Caco-2 (cell line): Measurements from ENCODE around the gene MRPS18A. TPM values are rescaled to one million over a fixed set of nuclear protein-coding genes. Genes with fewer than 3 reads are reported as not detected.

ENCODE experiments used
- BruUV-seq: library from RNA; stranded (reverse); fragments of 400-500 nt; replicated peaks from 2 replicates; lab custom pipeline; 2021; lab: Mats Ljungman, UMichigan
- CTCF ChIA-PET: fragments of 300-600 bp; sonication (Branson Sonifier 250); formaldehyde crosslinking; loops from one replicate; lab custom pipeline; 2022; ENCODE audit warnings: antibody characterized with exemption; lab: Charles Lee
- POLR2A ChIA-PET: fragments of 300-600 bp; sonication (Branson Sonifier 250); formaldehyde crosslinking; loops from one replicate; lab custom pipeline; 2022; ENCODE audit warnings: antibody characterized with exemption; lab: Charles Lee
- DNase-seq, 2 experiments: peaks; one replicate each; pipeline versions ENCODE4 v3.0.0 to v3.0.0-alpha.2; 2020 to 2022
- H3K27me3 ChIP-seq: replicated peaks from 2 replicates; pipeline ENCODE4 v1.6.0; 2011; ENCODE audit warnings: low read length; ENCODE audit not compliant: control insufficient read depth, insufficient read depth
- H3K36me3 ChIP-seq: 2 replicates; pipeline ENCODE4 v1.5.1; 2011; ENCODE audit warnings: low read length; ENCODE audit not compliant: control insufficient read depth, insufficient read depth
- H3K4me1 ChIP-seq: fragments of 250-450 bp; sonication (Bioruptor Pico); 2 replicates; pipeline ENCODE4 v1.5.1; 2020; ENCODE audit warnings: mild to moderate bottlenecking
- H3K4me3 ChIP-seq: 2 replicates; pipeline ENCODE4 v1.5.1; 2011; ENCODE audit warnings: low read depth, mild to moderate bottlenecking, control low read depth, low read length
- H3K9me3 ChIP-seq: fragments of 250-450 bp; sonication (Bioruptor Pico); 2 replicates; pipeline ENCODE4 v1.5.1; 2020; ENCODE audit warnings: mild to moderate bottlenecking, moderate library complexity
- H3K27ac Mint-ChIP-seq: one replicate; pipeline ENCODE4 v1.8.0; 2022; ENCODE audit warnings: mixed read lengths; ENCODE audit not compliant: unreplicated experiment
- H3K27me3 Mint-ChIP-seq: one replicate; pipeline ENCODE4 v1.8.0; 2022; ENCODE audit warnings: mixed read lengths; ENCODE audit not compliant: insufficient read depth, unreplicated experiment
- H3K36me3 Mint-ChIP-seq: one replicate; pipeline ENCODE4 v1.8.0; 2022; ENCODE audit warnings: mild to moderate bottlenecking, mixed read lengths; ENCODE audit not compliant: insufficient read depth, unreplicated experiment
- H3K4me1 Mint-ChIP-seq: one replicate; pipeline ENCODE4 v1.8.0; 2022; ENCODE audit warnings: low read depth, mixed read lengths; ENCODE audit not compliant: unreplicated experiment
- H3K4me3 Mint-ChIP-seq: one replicate; pipeline ENCODE4 v1.8.0; 2022; ENCODE audit warnings: mild to moderate bottlenecking, moderate library complexity, mixed read lengths; ENCODE audit not compliant: unreplicated experiment
- H3K9me3 Mint-ChIP-seq: one replicate; pipeline ENCODE4 v1.8.0; 2022; ENCODE audit warnings: mixed read lengths; ENCODE audit not compliant: unreplicated experiment
- CTCF ChIP-seq, 2 experiments: fragments of 200-600 bp in 1 of 2; IDR thresholded peaks; 1 replicate in 1 of 2; 2 replicates in 1 of 2; pipeline versions ENCODE4 v1.5.1 to v1.8.0; 2011 to 2022; ENCODE audit warnings: antibody characterized with exemption in 1 of 2, control low read depth in 1 of 2, inconsistent platforms in 1 of 2, low read depth in 1 of 2, low read length in 1 of 2, mild to moderate bottlenecking in 1 of 2, moderate library complexity in 1 of 2; ENCODE audit not compliant: insufficient read depth in 1 of 2, severe bottlenecking in 1 of 2, unreplicated experiment in 1 of 2
- intact Hi-C: fragments of 100-400 bp; cut with micrococcal nuclease; formaldehyde crosslinking; loops from one replicate; pipeline ENCODE4 v1.10.0; 2022; ENCODE audit not compliant: unreplicated experiment
- total RNA-seq: library from RNA; stranded (reverse); gene quantifications from 2 replicates; pipeline ENCODE4 v1.2.3, GENCODE V29; 2022

Gene MRPS18A
- total RNA-seq, 1 experiment from 2014 or later, result 66.7 TPM

- CTCF ChIA-PET, result interaction anchor here (1.1 kb wide), 1 partner anchor 383 kb away, joined by 3 read pairs; no protein-coding TSS in a partner anchor
These were observed 8.3 kb upstream of the MRPS18A start for GRCh38 chr6:43695967-43696291.

GRCh38 chr6:43695215-43695966 is 7.8 kb upstream of the MRPS18A start:
- Histone ChIP-seq H3K27me3 (no peaks in the 10 kb centered on the region), H3K4me1 (peaks cover 23% of the 10 kb centered on the region), H3K9me3 (no peaks in the 10 kb centered on the region), H3K36me3 (no peaks in the 10 kb centered on the region), H3K4me3 (no peak overlapping the region)
- peak overlapping the region; percentile 71 for H3K27ac Mint-ChIP-seq
- peaks cover 20% of the 10 kb centered on the region for H3K4me1 Mint-ChIP-seq
- ChIA-PET CTCF (interaction anchor here (1.1 kb wide), 1 partner anchor 384 kb away, joined by 3 read pairs; no protein-coding TSS in a partner anchor), POLR2A (no interaction called here)
- no peak for TF ChIP-seq CTCF (IDR thresholded peaks at IDR 0.05; ENCODE audit: insufficient read depth in 1 of 2, low read depth in 1 of 2, low read length in 1 of 2, severe bottlenecking in 1 of 2, unreplicated experiment in 1 of 2)
- BruUV-seq, result no TSS peak
- H3K9me3 Mint-ChIP-seq, result no peaks in the 10 kb centered on the region
- no peak overlapping the region for H3K4me3 Mint-ChIP-seq
- no peaks in the 10 kb centered on the region for H3K36me3 Mint-ChIP-seq
- DNase-seq, result peak; percentile 68 to 71
- intact Hi-C loops, result no loop called here
- no peaks in the 10 kb centered on the region for H3K27me3 Mint-ChIP-seq

More at GRCh38 chr6:43695967-43696291, 8.3 kb upstream of the MRPS18A start:
- no peak for TF ChIP-seq CTCF (IDR thresholded peaks at IDR 0.05; ENCODE audit: insufficient read depth in 1 of 2, low read depth in 1 of 2, low read length in 1 of 2, severe bottlenecking in 1 of 2, unreplicated experiment in 1 of 2)
- peak overlapping the region; percentile 71 for H3K27ac Mint-ChIP-seq
- H3K4me1 ChIP-seq, result peaks cover 23% of the 10 kb centered on the region
- H3K4me1 Mint-ChIP-seq, result peaks cover 20% of the 10 kb centered on the region
- no peaks in the 10 kb centered on the region for H3K9me3 ChIP-seq
- intact Hi-C loops, result no loop called here
- DNase-seq, result no peak
- H3K36me3 Mint-ChIP-seq, result no peaks in the 10 kb centered on the region
- POLR2A ChIA-PET, result no interaction called here
- H3K9me3 Mint-ChIP-seq, result no peaks in the 10 kb centered on the region
- H3K4me3 Mint-ChIP-seq, result no peak overlapping the region
- H3K27me3 ChIP-seq, result no peaks in the 10 kb centered on the region
- no peaks in the 10 kb centered on the region for H3K27me3 Mint-ChIP-seq
- no TSS peak for BruUV-seq
- H3K36me3 ChIP-seq, result no peaks in the 10 kb centered on the region
- H3K4me3 ChIP-seq, result no peak overlapping the region

GRCh38 chr6:43689421-43689820 is 1.8 kb upstream of the MRPS18A start:
- CTCF ChIA-PET, result no interaction called here
- no peak overlapping the region for H3K27ac Mint-ChIP-seq
- H3K9me3 Mint-ChIP-seq, result no peaks in the 10 kb centered on the region
- no peak for DNase-seq
- intact Hi-C loops, result no loop called here
- no peak overlapping the region for H3K4me3 Mint-ChIP-seq
- H3K4me1 Mint-ChIP-seq, result peaks cover 19% of the 10 kb centered on the region
- no peak for TF ChIP-seq CTCF (IDR thresholded peaks at IDR 0.05; ENCODE audit: insufficient read depth in 1 of 2, low read depth in 1 of 2, low read length in 1 of 2, severe bottlenecking in 1 of 2, unreplicated experiment in 1 of 2)
- BruUV-seq, result no TSS peak
- H3K9me3 ChIP-seq, result no peaks in the 10 kb centered on the region
- peaks cover 8% of the 10 kb centered on the region for H3K36me3 Mint-ChIP-seq
- no peak overlapping the region for H3K4me3 ChIP-seq
- H3K4me1 ChIP-seq, result peaks cover 7% of the 10 kb centered on the region; the same call in 1 of the 2 replicates
- no peaks in the 10 kb centered on the region for H3K27me3 Mint-ChIP-seq
- no peaks in the 10 kb centered on the region for H3K36me3 ChIP-seq
- POLR2A ChIA-PET, result no interaction called here
- no peaks in the 10 kb centered on the region for H3K27me3 ChIP-seq
